Osteoblast (primary cell): ENCODE data around the gene SORBS1. TPM values are rescaled to one million over a fixed set of nuclear protein-coding genes. Genes with fewer than 3 reads are reported as not detected.
A peak's percentile ranks its signal among the peaks of the same experiment; 100 is the strongest.

Experiments used
- DNase-seq: peaks from one replicate; pipeline ENCODE4 v3.0.0; 2011; ENCODE audit warnings: low spot score, mixed read lengths; ENCODE audit not compliant: insufficient read length; ENCODE audit errors: missing footprints
- H2AFZ ChIP-seq: 2 replicates; pipeline ENCODE4 v1.6.0; 2011; ENCODE audit warnings: mild to moderate bottlenecking, low read length
- H3K27ac ChIP-seq: 2 replicates; pipeline ENCODE4 v1.5.1; 2011; ENCODE audit warnings: mild to moderate bottlenecking, low read depth, low read length, moderate library complexity
- H3K27me3 ChIP-seq: 2 replicates; pipeline ENCODE4 v1.6.0; 2012; ENCODE audit warnings: mild to moderate bottlenecking, control low read depth, inconsistent platforms, low read length, moderate library complexity; ENCODE audit not compliant: insufficient read depth
- H3K36me3 ChIP-seq: 2 replicates; pipeline ENCODE4 v1.5.1; 2011; ENCODE audit warnings: mild to moderate bottlenecking, low read length, control low read depth, moderate library complexity; ENCODE audit not compliant: insufficient read depth
- H3K4me1 ChIP-seq: 2 replicates; pipeline ENCODE4 v1.5.1; 2011; ENCODE audit warnings: mild to moderate bottlenecking, low read length, control low read depth, moderate library complexity; ENCODE audit not compliant: insufficient read depth
- H3K4me2 ChIP-seq: 2 replicates; pipeline ENCODE4 v1.6.0; 2011; ENCODE audit warnings: mild to moderate bottlenecking, low read length; ENCODE audit not compliant: insufficient read depth
- H3K4me3 ChIP-seq: fragments of 200-600 bp; sonication (generic); 3 replicates; pipeline ENCODE4 v1.5.1; 2012; ENCODE audit warnings: mild to moderate bottlenecking, low read length, inconsistent platforms; ENCODE audit not compliant: insufficient read depth
- H3K79me2 ChIP-seq: 2 replicates; pipeline ENCODE4 v1.6.0; 2012; ENCODE audit warnings: mild to moderate bottlenecking, low read length, control low read depth, inconsistent platforms; ENCODE audit not compliant: insufficient read depth
- H3K9me3 ChIP-seq: 2 replicates; pipeline ENCODE4 v1.5.1; 2011; ENCODE audit warnings: low read depth, low read length, control low read depth
- H4K20me1 ChIP-seq: 2 replicates; pipeline ENCODE4 v1.6.0; 2012; ENCODE audit warnings: mild to moderate bottlenecking, low read length, control low read depth; ENCODE audit not compliant: insufficient read depth
- CTCF ChIP-seq: IDR thresholded peaks from 2 replicates; pipeline ENCODE4 v1.5.1; 2011; ENCODE audit warnings: mild to moderate bottlenecking, low read depth, low read length, moderate library complexity; ENCODE audit errors: extremely low read depth
- total RNA-seq: library from RNA; depleted of rRNA; stranded (reverse); fragments of >200 nt; gene quantifications from 2 replicates; pipeline ENCODE4 v1.2.3, GENCODE V29; 2012

Gene SORBS1
- total RNA-seq, 1 donor: 0.72 TPM

DNA sequence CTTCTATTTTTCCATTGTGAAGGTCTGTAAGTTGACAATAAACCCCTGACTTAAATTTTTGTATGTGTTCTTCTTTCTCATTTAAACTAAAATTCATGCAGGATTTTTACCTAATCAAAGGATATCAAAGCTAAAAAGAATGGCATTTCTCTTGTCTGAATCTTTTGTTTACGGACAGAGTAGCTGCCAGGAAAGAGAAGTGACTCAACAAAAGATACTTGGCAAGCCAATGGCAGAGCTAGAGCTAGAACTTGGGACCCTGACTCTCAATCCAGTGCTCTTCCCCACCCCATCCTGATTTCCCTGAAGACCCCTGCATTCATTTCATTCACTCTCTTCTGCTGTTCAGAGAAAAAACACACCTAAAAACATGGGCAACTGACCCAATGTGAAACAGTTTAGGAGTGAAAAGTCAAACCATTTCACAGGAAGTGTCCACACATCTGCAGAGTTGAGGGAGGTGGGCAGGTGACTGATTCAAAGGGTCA lies 230.2 kb downstream of the SORBS1 start:
- Histone ChIP-seq H3K27me3 (no peaks in the 10 kb centered on the region), H3K4me1 (peaks cover 24% of the 10 kb centered on the region), H4K20me1 (no peaks in the 10 kb centered on the region), H3K4me3 (no peak overlapping the region), H3K9me3 (no peaks in the 10 kb centered on the region), H3K27ac (no peak overlapping the region), H3K36me3 (no peaks in the 10 kb centered on the region), H3K79me2 (no peaks in the 10 kb centered on the region), H3K4me2 (peak overlapping the region; percentile 8), H2AFZ (no peak overlapping the region)
- no peak for TF ChIP-seq CTCF
- DNase-seq: no peak

- no peak for DNase-seq
- no peak overlapping the region for H3K4me3 ChIP-seq
- no peaks in the 10 kb centered on the region for H3K79me2 ChIP-seq
- H3K4me1 ChIP-seq: peaks cover 13% of the 10 kb centered on the region
- no peak overlapping the region for H2AFZ ChIP-seq
- H4K20me1 ChIP-seq: no peaks in the 10 kb centered on the region
- H3K36me3 ChIP-seq: no peaks in the 10 kb centered on the region
- H3K4me2 ChIP-seq: no peak overlapping the region
- no peak for TF ChIP-seq CTCF
- no peaks in the 10 kb centered on the region for H3K9me3 ChIP-seq
- no peak overlapping the region for H3K27ac ChIP-seq
- no peaks in the 10 kb centered on the region for H3K27me3 ChIP-seq
These were observed 231.9 kb downstream of the SORBS1 start for GRCh38 chr10:95329296-95329695.

- H3K27me3 ChIP-seq: no peaks in the 10 kb centered on the region
- no peaks in the 10 kb centered on the region for H3K36me3 ChIP-seq
- H3K4me1 ChIP-seq: peaks cover 6% of the 10 kb centered on the region
- H4K20me1 ChIP-seq: no peaks in the 10 kb centered on the region
- no peaks in the 10 kb centered on the region for H3K79me2 ChIP-seq
- H3K4me3 ChIP-seq: no peak overlapping the region
- no peak for TF ChIP-seq CTCF
- H3K27ac ChIP-seq: no peak overlapping the region
- no peak for DNase-seq
- no peaks in the 10 kb centered on the region for H3K9me3 ChIP-seq
- no peak overlapping the region for H3K4me2 ChIP-seq
- no peak overlapping the region for H2AFZ ChIP-seq
These were observed 233.2 kb downstream of the SORBS1 start for GRCh38 chr10:95328013-95328412.

DNA sequence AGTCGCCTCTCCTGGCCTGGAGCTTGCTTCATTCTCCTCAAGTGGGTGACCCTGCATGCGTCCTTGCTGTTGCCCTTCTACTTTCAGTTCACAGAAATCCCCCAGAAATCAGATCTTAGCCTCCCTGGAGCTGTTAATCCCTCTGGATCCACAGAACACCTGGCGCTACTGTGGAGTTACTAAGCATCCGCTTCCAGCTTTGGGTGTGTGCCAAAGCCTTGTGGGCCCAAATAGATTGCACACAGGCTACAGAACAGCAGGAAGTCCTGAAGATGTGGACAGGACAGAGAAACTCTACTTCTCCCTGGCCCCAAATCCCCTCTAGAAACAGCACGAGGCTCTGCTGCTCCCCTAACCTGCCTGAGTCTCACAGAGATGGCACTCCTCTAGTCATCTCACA lies 233.8 kb downstream of the SORBS1 start:
- no peak overlapping the region for H3K27ac ChIP-seq
- no peaks in the 10 kb centered on the region for H3K27me3 ChIP-seq
- no peaks in the 10 kb centered on the region for H3K79me2 ChIP-seq
- TF ChIP-seq CTCF: no peak
- no peaks in the 10 kb centered on the region for H3K36me3 ChIP-seq
- no peaks in the 10 kb centered on the region for H3K9me3 ChIP-seq
- H3K4me3 ChIP-seq: no peak overlapping the region
- no peak for DNase-seq
- H2AFZ ChIP-seq: no peak overlapping the region
- H3K4me2 ChIP-seq: no peak overlapping the region
- no peaks in the 10 kb centered on the region for H4K20me1 ChIP-seq
- peaks cover 6% of the 10 kb centered on the region for H3K4me1 ChIP-seq
